BJ (cell line): Measurements from ENCODE around the gene UMAD1. TPM values are rescaled to one million over a fixed set of nuclear protein-coding genes. Genes with fewer than 3 reads are reported as not detected.

ENCODE experiments used
- CTCF ChIA-PET: fragments of 350-600 bp; formaldehyde crosslinking; extraction: SDS; loops from one replicate; lab custom pipeline; 2021; ENCODE audit warnings: antibody characterized with exemption, inconsistent platforms; lab: Yijun Ruan, JAX
- POLR2A ChIA-PET: fragments of 300-600 bp; sonication (Branson Sonifier 250); formaldehyde crosslinking; extraction: SDS; loops from one replicate; lab custom pipeline; 2021; ENCODE audit warnings: antibody characterized with exemption; lab: Charles Lee
- DNase-seq: peaks from one replicate; pipeline ENCODE4 v3.0.0-alpha.2; 2011; ENCODE audit warnings: low read depth
- H3K27me3 ChIP-seq: 2 replicates; pipeline ENCODE4 v1.6.0; 2011; ENCODE audit warnings: low read length; ENCODE audit not compliant: control insufficient read depth, insufficient read depth
- H3K36me3 ChIP-seq: 2 replicates; pipeline ENCODE4 v1.5.1; 2011; ENCODE audit warnings: low read length; ENCODE audit not compliant: control insufficient read depth, insufficient read depth
- H3K4me3 ChIP-seq: 2 replicates; pipeline ENCODE4 v1.5.1; 2011; ENCODE audit warnings: low read depth, mild to moderate bottlenecking, control low read depth, low read length
- polyA plus RNA-seq: library from polyadenylated mRNA; depleted of rRNA; stranded (reverse); fragments of >200 nt; gene quantifications from 2 replicates; pipeline ENCODE4 v1.2.3, GENCODE V29; 2011
- TF ChIP-seq, protein P1 (sequence below): IDR thresholded peaks from 2 replicates; pipeline ENCODE4 v1.5.1; 2011; ENCODE audit warnings: low read depth, mild to moderate bottlenecking, control low read depth, inconsistent platforms, low read length, moderate library complexity; ENCODE audit not compliant: insufficient read depth

The UMAD1 gene
- polyA plus RNA-seq, 1 experiment, result 10.1 TPM

DNA sequence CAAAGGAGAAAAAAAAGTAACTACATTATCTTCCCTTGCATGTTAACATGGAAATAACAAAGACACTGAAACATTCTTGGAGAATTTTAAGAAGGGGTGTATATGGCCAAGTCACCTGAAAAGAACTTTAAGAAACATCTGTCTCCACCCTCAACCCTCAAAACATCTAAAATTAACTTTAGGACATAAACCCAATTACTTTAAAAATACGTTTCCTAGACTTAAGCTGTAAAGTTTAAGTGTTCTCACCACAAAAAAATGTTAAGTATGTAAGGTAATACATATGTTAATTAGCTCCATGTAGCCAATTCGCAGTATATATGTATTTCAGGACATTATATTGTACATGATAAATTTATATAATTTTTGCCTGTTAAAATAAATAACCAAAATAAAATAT lies 257.0 kb downstream of the UMAD1 start:
- peak; percentile 22 for DNase-seq
- Histone ChIP-seq H3K36me3 (no peaks in the 10 kb centered on the region), H3K4me3 (no peak overlapping the region), H3K27me3 (no peaks in the 10 kb centered on the region)
- POLR2A ChIA-PET, result no interaction called here
- TF ChIP-seq, protein P1, sequence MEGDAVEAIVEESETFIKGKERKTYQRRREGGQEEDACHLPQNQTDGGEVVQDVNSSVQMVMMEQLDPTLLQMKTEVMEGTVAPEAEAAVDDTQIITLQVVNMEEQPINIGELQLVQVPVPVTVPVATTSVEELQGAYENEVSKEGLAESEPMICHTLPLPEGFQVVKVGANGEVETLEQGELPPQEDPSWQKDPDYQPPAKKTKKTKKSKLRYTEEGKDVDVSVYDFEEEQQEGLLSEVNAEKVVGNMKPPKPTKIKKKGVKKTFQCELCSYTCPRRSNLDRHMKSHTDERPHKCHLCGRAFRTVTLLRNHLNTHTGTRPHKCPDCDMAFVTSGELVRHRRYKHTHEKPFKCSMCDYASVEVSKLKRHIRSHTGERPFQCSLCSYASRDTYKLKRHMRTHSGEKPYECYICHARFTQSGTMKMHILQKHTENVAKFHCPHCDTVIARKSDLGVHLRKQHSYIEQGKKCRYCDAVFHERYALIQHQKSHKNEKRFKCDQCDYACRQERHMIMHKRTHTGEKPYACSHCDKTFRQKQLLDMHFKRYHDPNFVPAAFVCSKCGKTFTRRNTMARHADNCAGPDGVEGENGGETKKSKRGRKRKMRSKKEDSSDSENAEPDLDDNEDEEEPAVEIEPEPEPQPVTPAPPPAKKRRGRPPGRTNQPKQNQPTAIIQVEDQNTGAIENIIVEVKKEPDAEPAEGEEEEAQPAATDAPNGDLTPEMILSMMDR, result no peak
- CTCF ChIA-PET, result interaction anchor here (1.1 to 1.5 kb wide), 4 partner anchors 11 to 250 kb away, joined by 3 to 6 read pairs (median 4); no protein-coding TSS in a partner anchor

DNA sequence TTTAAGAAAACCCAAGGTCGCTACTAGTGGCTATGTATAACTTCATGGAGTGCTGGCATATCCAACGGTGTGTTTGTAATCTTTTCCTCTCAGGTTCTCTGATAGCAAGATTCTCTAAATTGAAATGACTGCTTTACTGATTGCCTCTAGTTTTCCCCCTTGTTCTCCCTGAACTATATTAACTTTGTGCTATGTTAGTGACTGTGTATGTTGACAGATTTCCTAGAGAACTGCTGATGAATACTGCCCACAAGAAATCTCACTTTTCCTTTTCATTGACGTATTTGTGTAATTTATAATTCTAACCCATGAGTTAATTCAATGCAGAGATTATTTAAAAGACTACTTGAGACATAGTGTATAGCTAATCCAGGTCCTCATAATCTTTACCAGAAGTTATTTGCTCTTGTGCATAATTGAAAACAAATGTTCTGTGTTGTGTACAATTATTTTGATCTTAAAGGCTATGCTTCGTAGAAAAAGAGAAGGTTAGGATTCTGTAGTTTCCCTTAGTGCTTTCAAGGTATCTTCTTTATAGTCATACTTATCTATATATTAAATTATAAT lies 257.5 kb downstream of the UMAD1 start:
- Histone ChIP-seq H3K4me3 (no peak overlapping the region), H3K27me3 (no peaks in the 10 kb centered on the region), H3K36me3 (no peaks in the 10 kb centered on the region)
- ChIA-PET CTCF (interaction anchor here (1.5 kb wide), 1 partner anchor 11 kb away, joined by 6 read pairs; no protein-coding TSS in a partner anchor), POLR2A (no interaction called here)
- no peak for DNase-seq
- TF ChIP-seq, protein P1, result no peak

DNA sequence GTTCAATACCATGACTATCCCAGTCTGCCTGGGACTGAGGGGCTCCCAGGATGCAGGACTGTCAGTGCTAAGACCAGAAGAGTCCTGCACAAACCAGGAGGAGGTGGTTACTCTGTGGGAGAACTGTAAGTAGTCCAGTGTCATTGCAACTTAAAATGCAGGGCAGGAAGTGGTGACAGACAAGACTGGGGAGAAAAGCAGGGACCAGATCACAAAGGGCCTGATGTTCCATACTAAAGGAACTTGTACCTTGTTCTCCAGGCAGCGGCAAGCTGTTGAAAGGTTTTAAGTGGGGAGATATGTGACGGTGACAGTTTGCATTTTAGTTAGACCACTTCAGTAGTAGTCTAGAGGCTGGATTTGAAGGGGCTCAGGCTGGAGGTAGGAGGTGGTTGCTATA lies 262.3 kb downstream of the UMAD1 start:
- Histone ChIP-seq H3K27me3 (no peaks in the 10 kb centered on the region), H3K4me3 (no peak overlapping the region), H3K36me3 (no peaks in the 10 kb centered on the region)
- TF ChIP-seq, protein P1, result no peak
- CTCF ChIA-PET, result no interaction called here
- POLR2A ChIA-PET, result no interaction called here
- DNase-seq, result no peak

DNA sequence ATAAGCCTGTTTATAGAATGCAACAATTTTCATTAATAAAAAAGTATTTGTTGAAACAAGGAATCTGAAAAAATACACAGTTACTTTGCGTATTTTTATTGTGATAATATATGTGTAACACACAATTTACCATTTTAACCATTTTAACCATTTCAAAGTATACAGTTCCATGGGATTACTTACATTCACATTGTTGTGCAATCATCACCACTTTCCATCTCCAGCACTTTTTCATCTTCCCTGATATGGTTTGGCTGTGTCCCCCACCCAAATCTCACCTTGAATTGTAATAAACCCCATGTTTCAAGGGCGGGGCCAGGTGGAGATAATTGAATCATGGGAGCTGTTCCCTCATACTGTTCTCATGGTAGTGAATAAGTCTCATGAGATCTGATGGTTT lies 266.8 kb downstream of the UMAD1 start:
- DNase-seq, result no peak
- H3K4me3 ChIP-seq, result no peak overlapping the region
- no peaks in the 10 kb centered on the region for H3K27me3 ChIP-seq
- H3K36me3 ChIP-seq, result no peaks in the 10 kb centered on the region
- TF ChIP-seq, protein P1, result no peak
- ChIA-PET POLR2A (no interaction called here), CTCF (interaction anchor here (0.6 to 1.3 kb wide), 2 partner anchors 11 to 126 kb away, joined by 3 to 4 read pairs; no protein-coding TSS in a partner anchor)

DNA sequence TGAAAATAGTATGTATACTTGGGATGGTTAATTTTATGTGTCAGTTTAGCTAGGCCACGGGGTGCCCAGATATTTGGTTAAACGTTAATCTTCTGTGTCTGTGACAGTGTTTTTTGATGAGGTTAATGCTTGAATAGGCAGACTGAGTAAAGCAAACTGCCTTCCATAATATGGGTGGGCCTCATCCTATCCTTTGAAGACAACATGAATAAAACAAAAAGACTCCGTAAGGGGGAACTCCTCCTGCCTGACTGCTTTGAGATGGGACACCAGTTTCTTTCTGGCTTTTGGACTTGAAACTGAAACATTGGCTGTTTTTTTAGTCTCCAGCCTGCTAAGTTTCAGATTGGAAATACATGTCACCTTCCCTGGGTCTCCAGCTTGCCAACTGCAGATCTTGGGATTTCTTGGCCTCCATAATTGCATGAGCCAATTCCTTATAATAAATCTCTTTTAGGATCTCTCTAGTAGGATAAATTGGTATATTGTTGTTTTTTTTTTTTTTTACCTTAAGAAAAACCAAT lies 268.1 kb downstream of the UMAD1 start:
- H3K4me3 ChIP-seq, result no peak overlapping the region
- CTCF ChIA-PET, result interaction anchor here (2.2 kb wide), 1 partner anchor 11 kb away, joined by 6 read pairs; no protein-coding TSS in a partner anchor
- POLR2A ChIA-PET, result interaction anchor here (0.6 kb wide), 1 partner anchor 62 kb away, joined by 5 read pairs; no protein-coding TSS in a partner anchor
- TF ChIP-seq, protein P1, result no peak
- no peaks in the 10 kb centered on the region for H3K36me3 ChIP-seq
- DNase-seq, result no peak
- H3K27me3 ChIP-seq, result no peaks in the 10 kb centered on the region
